GM12878 (cell line): ENCODE data around the gene TSTD2. TPM values are rescaled to one million over a fixed set of nuclear protein-coding genes. Genes with fewer than 3 reads are reported as not detected.

Experiments used
- ATAC-seq: fragments of 200-7000 bp; cut with Tn5 transposase; 3 replicates; pipeline ENCODE4 v1.9.1; 2020; ENCODE audit warnings: mild to moderate bottlenecking, moderate library complexity
- BruUV-seq: library from RNA; stranded (reverse); fragments of 400-500 nt; replicated peaks from 2 replicates; lab custom pipeline; 2021; lab: Mats Ljungman, UMichigan
- CTCF ChIA-PET: fragments of 300-600 bp; sonication (Branson Sonifier 250); formaldehyde crosslinking; extraction: SDS; loops from one replicate; lab custom pipeline; 2021; ENCODE audit warnings: inconsistent platforms; lab: Yijun Ruan, JAX
- POLR2A ChIA-PET: fragments of 350-600 bp; formaldehyde crosslinking; extraction: SDS; loops from one replicate; lab custom pipeline; 2021; ENCODE audit warnings: inconsistent platforms; lab: Charles Lee
- RAD21 ChIA-PET: fragments of 300-600 bp; sonication (Branson Sonifier 250); formaldehyde crosslinking; loops from one replicate; lab custom pipeline; 2023; ENCODE audit warnings: antibody characterized with exemption; ENCODE audit not compliant: unreplicated experiment; lab: Charles Lee
- SMC1A ChIA-PET: fragments of 300-600 bp; sonication (Branson Sonifier 250); formaldehyde crosslinking; loops from one replicate; lab custom pipeline; 2023; ENCODE audit not compliant: unreplicated experiment, uncharacterized antibody; lab: Charles Lee
- DNase-seq: peaks from one replicate; pipeline ENCODE4 v3.0.0-alpha.2; 2011; ENCODE audit warnings: low read depth, low spot score
- FAIRE-seq: peaks from 3 replicates; lab custom pipeline; 2011; peaks lifted over from hg19 to GRCh38; lab: Jason Lieb, UNC
- H2AFZ ChIP-seq: 2 replicates; pipeline ENCODE4 v1.6.0; 2011; ENCODE audit warnings: low read depth, low read length, control low read depth; ENCODE audit not compliant: control insufficient read depth
- H3K27ac ChIP-seq: 2 replicates; pipeline ENCODE4 v1.5.1; 2011; ENCODE audit warnings: control low read depth; ENCODE audit not compliant: control insufficient read depth, insufficient read depth
- H3K27me3 ChIP-seq, 2 experiments: replicated peaks in 1 of 2; 2 replicates each; pipeline versions ENCODE4 v1.6.0 to v1.6.1; 2011; ENCODE audit warnings: low read length in 1 of 2; ENCODE audit not compliant: control insufficient read depth in 2 of 2, insufficient read depth in 2 of 2
- H3K36me3 ChIP-seq, 2 experiments: 2 replicates each; pipeline ENCODE4 v1.5.1; 2011; ENCODE audit warnings: low read length in 1 of 2; ENCODE audit not compliant: control insufficient read depth in 2 of 2, insufficient read depth in 2 of 2
- H3K4me1 ChIP-seq: 2 replicates; pipeline ENCODE4 v1.6.1; 2011; ENCODE audit warnings: mild to moderate bottlenecking, low read length, moderate library complexity, mixed read lengths; ENCODE audit not compliant: control insufficient read depth, insufficient read depth
- H3K4me2 ChIP-seq: 2 replicates; pipeline ENCODE4 v1.6.0; 2011; ENCODE audit warnings: control low read depth; ENCODE audit not compliant: control insufficient read depth, insufficient read depth
- H3K4me3 ChIP-seq: fragments of 200-600 bp; sonication (generic); 2 replicates; pipeline ENCODE4 v1.5.1; 2016
- H3K79me2 ChIP-seq: 2 replicates; pipeline ENCODE4 v1.6.0; 2011; ENCODE audit warnings: low read length; ENCODE audit not compliant: control insufficient read depth, insufficient read depth
- H3K9ac ChIP-seq: 2 replicates; pipeline ENCODE4 v1.8.0; 2011; ENCODE audit warnings: low read length, control low read depth, mixed read lengths; ENCODE audit not compliant: control insufficient read depth, insufficient read depth
- H3K9me3 ChIP-seq: replicated peaks from 3 replicates; pipeline ENCODE4 v1.5.1; 2011; ENCODE audit warnings: mild to moderate bottlenecking, low read length; ENCODE audit not compliant: control insufficient read depth, insufficient read depth
- H4K20me1 ChIP-seq: 2 replicates; pipeline ENCODE4 v1.6.0; 2011; ENCODE audit not compliant: control insufficient read depth, insufficient read depth
- ASH2L ChIP-seq: fragments of 300-600, 200-600 bp; sonication (generic); IDR thresholded peaks from 2 replicates; pipeline ENCODE4 v1.6.1; 2017; ENCODE audit warnings: low read depth, mild to moderate bottlenecking, borderline replicate concordance
- BHLHE40 ChIP-seq, 2 experiments: fragments of 450-650 bp in 1 of 2; IDR thresholded peaks; 2 replicates each; pipeline ENCODE4 v1.6.1; 2011 to 2017; ENCODE audit warnings: low read depth in 2 of 2, borderline replicate concordance in 1 of 2, improper control_type of control experiment in 1 of 2, low read length in 1 of 2, mild to moderate bottlenecking in 1 of 2
- CBX3 ChIP-seq: fragments of 200-600 bp; sonication (generic); IDR thresholded peaks from 2 replicates; pipeline ENCODE4 v1.6.1; 2016; ENCODE audit warnings: low read depth, borderline replicate concordance
- CHD4 ChIP-seq: fragments of 200-600 bp; sonication (generic); IDR thresholded peaks from 2 replicates; pipeline ENCODE4 v1.6.1; 2016; ENCODE audit warnings: mild to moderate bottlenecking
- ETV6 ChIP-seq, 2 experiments: fragments of 450-650 bp in 1 of 2; IDR thresholded peaks in 1 of 2; conservative IDR thresholded peaks in 1 of 2; 2 replicates each; pipeline ENCODE4 v1.6.1; 2014; ENCODE audit warnings: antibody characterized with exemption in 1 of 2, borderline replicate concordance in 1 of 2, low read depth in 1 of 2, mild to moderate bottlenecking in 1 of 2, moderate library complexity in 1 of 2
- GABPA ChIP-seq: IDR thresholded peaks from 2 replicates; pipeline ENCODE4 v1.6.1; 2014; ENCODE audit warnings: antibody characterized with exemption, low read depth, mild to moderate bottlenecking, inconsistent platforms
- MYC ChIP-seq: IDR thresholded peaks from 2 replicates; pipeline ENCODE4 v1.6.1; 2011; ENCODE audit warnings: mild to moderate bottlenecking, low read length, moderate library complexity, inconsistent platforms; ENCODE audit not compliant: insufficient read depth, insufficient replicate concordance, insufficient read length, severe bottlenecking
- NR2C2 ChIP-seq: IDR thresholded peaks from 2 replicates; pipeline ENCODE4 v1.6.1; 2011; ENCODE audit warnings: borderline replicate concordance, low read depth; ENCODE audit not compliant: control insufficient read depth, insufficient read length
- SP1 ChIP-seq: IDR thresholded peaks from one replicate; pipeline ENCODE4 v1.6.1; 2011; ENCODE audit warnings: low read depth, low read length
- SREBF1 ChIP-seq: IDR thresholded peaks from 2 replicates; pipeline ENCODE4 v1.6.1; 2012; ENCODE audit warnings: mild to moderate bottlenecking, low read length
- SREBF2 ChIP-seq: IDR thresholded peaks from 2 replicates; pipeline ENCODE4 v1.6.1; 2012; ENCODE audit warnings: mild to moderate bottlenecking, low read length
- SRF ChIP-seq, 2 experiments: IDR thresholded peaks; 2 replicates each; pipeline ENCODE4 v1.6.1; 2011; ENCODE audit warnings: low read depth in 2 of 2, low read length in 2 of 2, mild to moderate bottlenecking in 1 of 2, moderate library complexity in 1 of 2
- TCF7 ChIP-seq: IDR thresholded peaks from 2 replicates; pipeline ENCODE4 v1.6.1; 2014; ENCODE audit warnings: antibody characterized with exemption, borderline replicate concordance
- YY1 ChIP-seq: IDR thresholded peaks from 2 replicates; pipeline ENCODE4 v1.6.1; 2011; ENCODE audit warnings: low read depth, mild to moderate bottlenecking, low read length
- WGBS: methylation state at CpG from one replicate; pipeline ENCODE4 v1.1.6; 2016; ENCODE audit warnings: low lambda C conversion rate; ENCODE audit not compliant: insufficient replicate concordance, insufficient coverage; ENCODE audit errors: missing lambda C conversion rate; 5-methylcytosine and 5-hydroxymethylcytosine counted together
- in situ Hi-C: fragments of 300-500 bp; cut with MboI; formaldehyde crosslinking; loops from 9 replicates; pipeline ENCODE4 v1.14.3; 2018; ENCODE audit warnings: mixed read lengths
- intact Hi-C: fragments of 100-400 bp; cut with micrococcal nuclease; formaldehyde crosslinking; loops from one replicate; pipeline ENCODE4 v1.14.2; 2022; ENCODE audit not compliant: unreplicated experiment
- polyA plus RNA-seq, 11 experiments: library from polyadenylated mRNA; depleted of rRNA in 4 of 11; unstranded in 6 of 11; stranded (reverse) in 5 of 11; fragments of >200 nt; fragmentation: Nextera tagmentation in 4 of 11; fragmentation: Illumina TruSeq in 1 of 11; extraction: Ambion mirVana in 4 of 11; extraction: Trizol in 1 of 11; gene quantifications; 1 replicate in 1 of 11; 2 replicates in 10 of 11; pipeline versions ENCODE4 v1.2.1 to v1.2.3, GENCODE V29; 2011 to 2016; ENCODE audit warnings: inconsistent platforms in 2 of 11, missing spikeins in 2 of 11, low read depth in 1 of 11
- total RNA-seq, 4 experiments: library from RNA; depleted of rRNA in 3 of 4; stranded (reverse); fragments of >200 nt in 3 of 4; fragmentation: Illumina TruSeq in 1 of 4; extraction: Trizol in 1 of 4; gene quantifications; 2 replicates each; pipeline versions ENCODE4 v1.2.1 to v1.2.3, GENCODE V29; 2013 to 2021
- TF ChIP-seq, protein P1 (sequence below): IDR thresholded peaks from 2 replicates; pipeline ENCODE4 v1.6.1; 2011; ENCODE audit warnings: low read depth, low read length, improper control_type of control experiment, borderline replicate concordance
- TF ChIP-seq, protein P2 (sequence below): fragments of 450-650 bp; IDR thresholded peaks from 2 replicates; pipeline ENCODE4 v1.6.1; 2017; ENCODE audit warnings: low read depth, mild to moderate bottlenecking, moderate library complexity

Gene TSTD2
- total and polyA plus RNA-seq, 10 of the 15 experiments (the other 5 are each of a cell fraction or from before 2014, with no cell fraction given) = 5.0 to 30.6 (median 14.1) TPM

DNA sequence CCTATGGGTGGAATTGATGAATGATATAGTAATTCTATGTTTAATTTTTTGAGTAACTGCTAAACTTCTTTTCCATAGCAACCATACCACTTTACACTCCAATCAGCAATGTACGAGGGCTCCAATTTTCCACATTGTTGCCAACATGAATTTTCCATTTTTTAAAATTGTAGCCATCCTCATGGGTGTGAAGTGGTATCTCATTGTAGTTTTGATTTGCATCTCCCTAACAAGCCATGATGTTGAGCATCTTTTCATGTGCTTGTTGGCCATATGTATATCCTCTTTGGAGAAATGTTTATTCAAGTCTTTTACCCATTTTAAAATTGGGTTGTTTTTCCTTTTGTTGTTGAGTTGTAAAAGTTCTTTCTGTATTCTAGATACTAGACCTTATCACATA, 82.8 kb downstream of the TSTD2 start:
- ATAC-seq (no peak), FAIRE-seq (no peak), DNase-seq (no peak)
- H3K9me3 ChIP-seq = no peaks in the 10 kb centered on the region
- BruUV-seq = no TSS peak
- peaks cover 8 to 11% of the 10 kb centered on the region in 2 experiments for H3K36me3 ChIP-seq
- ChIA-PET RAD21 (no interaction called here), CTCF (no interaction called here), SMC1A (no interaction called here), POLR2A (no interaction called here)
- no peaks in the 10 kb centered on the region for H4K20me1 ChIP-seq
- 100% methylated on average over 1 of the region's 1 CpG for WGBS
- H3K9ac ChIP-seq = no peak overlapping the region
- H3K27me3 ChIP-seq = no peaks in the 10 kb centered on the region
- in situ Hi-C loops (no loop called here), intact Hi-C loops (no loop called here)
- no peak overlapping the region for H3K4me3 ChIP-seq
- H3K4me1 ChIP-seq = no peaks in the 10 kb centered on the region
- no peak overlapping the region for H2AFZ ChIP-seq
- H3K4me2 ChIP-seq = no peak overlapping the region
- H3K27ac ChIP-seq = no peak overlapping the region
- TF ChIP-seq YY1 (no peak), ASH2L (no peak), SRF (IDR thresholded peaks at IDR 0.05; ENCODE audit: low read depth in 2 of 2, low read length in 2 of 2) (no peak), MYC (no peak), SREBF2 (no peak), ETV6 (conservative IDR thresholded peaks at IDR 0.05 in 1 of 2, IDR thresholded peaks at IDR 0.05 in 1 of 2; ENCODE audit: borderline replicate concordance in 1 of 2, low read depth in 1 of 2) (no peak), CHD4 (no peak), SREBF1 (no peak), SP1 (no peak), NR2C2 (no peak), CBX3 (no peak), GABPA (no peak), TCF7 (no peak), BHLHE40 (IDR thresholded peaks at IDR 0.05; ENCODE audit: borderline replicate concordance in 1 of 2, low read depth in 2 of 2, low read length in 1 of 2) (no peak)
- TF ChIP-seq, protein P1, sequence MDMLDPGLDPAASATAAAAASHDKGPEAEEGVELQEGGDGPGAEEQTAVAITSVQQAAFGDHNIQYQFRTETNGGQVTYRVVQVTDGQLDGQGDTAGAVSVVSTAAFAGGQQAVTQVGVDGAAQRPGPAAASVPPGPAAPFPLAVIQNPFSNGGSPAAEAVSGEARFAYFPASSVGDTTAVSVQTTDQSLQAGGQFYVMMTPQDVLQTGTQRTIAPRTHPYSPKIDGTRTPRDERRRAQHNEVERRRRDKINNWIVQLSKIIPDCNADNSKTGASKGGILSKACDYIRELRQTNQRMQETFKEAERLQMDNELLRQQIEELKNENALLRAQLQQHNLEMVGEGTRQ = no peak
- TF ChIP-seq, protein P2, sequence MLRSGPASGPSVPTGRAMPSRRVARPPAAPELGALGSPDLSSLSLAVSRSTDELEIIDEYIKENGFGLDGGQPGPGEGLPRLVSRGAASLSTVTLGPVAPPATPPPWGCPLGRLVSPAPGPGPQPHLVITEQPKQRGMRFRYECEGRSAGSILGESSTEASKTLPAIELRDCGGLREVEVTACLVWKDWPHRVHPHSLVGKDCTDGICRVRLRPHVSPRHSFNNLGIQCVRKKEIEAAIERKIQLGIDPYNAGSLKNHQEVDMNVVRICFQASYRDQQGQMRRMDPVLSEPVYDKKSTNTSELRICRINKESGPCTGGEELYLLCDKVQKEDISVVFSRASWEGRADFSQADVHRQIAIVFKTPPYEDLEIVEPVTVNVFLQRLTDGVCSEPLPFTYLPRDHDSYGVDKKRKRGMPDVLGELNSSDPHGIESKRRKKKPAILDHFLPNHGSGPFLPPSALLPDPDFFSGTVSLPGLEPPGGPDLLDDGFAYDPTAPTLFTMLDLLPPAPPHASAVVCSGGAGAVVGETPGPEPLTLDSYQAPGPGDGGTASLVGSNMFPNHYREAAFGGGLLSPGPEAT = no peak
- no peaks in the 10 kb centered on the region for H3K79me2 ChIP-seq
